Activated CD8-positive, alpha-beta T cell treated with anti-CD3 and anti-CD28 coated beads for 36 hours (primary cell): Measurements from ENCODE around the gene CACTIN. TPM values are rescaled to one million over a fixed set of nuclear protein-coding genes. Genes with fewer than 3 reads are reported as not detected.

Source experiments
- ATAC-seq: fragments of 200-7000 bp; cut with Tn5 transposase; one replicate; pipeline ENCODE4 v1.10.0; 2021; ENCODE audit warnings: mild to moderate bottlenecking, moderate library complexity
- CTCF ChIA-PET: fragments of 350-600 bp; sonication (Branson Sonifier 250); formaldehyde crosslinking; loops from one replicate; lab custom pipeline; 2021; ENCODE audit warnings: antibody characterized with exemption; lab: Charles Lee
- POLR2A ChIA-PET: fragments of 350-600 bp; sonication (Branson Sonifier 250); formaldehyde crosslinking; loops from one replicate; lab custom pipeline; 2021; ENCODE audit warnings: antibody characterized with exemption; lab: Charles Lee
- DNase-seq: peaks from one replicate; pipeline ENCODE4 v3.0.0-alpha.2; 2020
- H3K27ac Mint-ChIP-seq: one replicate; pipeline ENCODE4 v1.8.0; 2021; ENCODE audit warnings: mild to moderate bottlenecking, mixed read lengths
- H3K27me3 Mint-ChIP-seq: one replicate; pipeline ENCODE4 v1.8.0; 2021; ENCODE audit warnings: mixed read lengths
- H3K36me3 Mint-ChIP-seq: one replicate; pipeline ENCODE4 v1.8.0; 2021; ENCODE audit warnings: low read depth, mixed read lengths
- H3K4me1 Mint-ChIP-seq: one replicate; pipeline ENCODE4 v1.8.0; 2021; ENCODE audit warnings: low read depth, mixed read lengths
- H3K4me3 Mint-ChIP-seq: one replicate; pipeline ENCODE4 v1.8.0; 2021; ENCODE audit warnings: mild to moderate bottlenecking, moderate library complexity, mixed read lengths
- H3K9me3 Mint-ChIP-seq: one replicate; pipeline ENCODE4 v1.8.0; 2021; ENCODE audit warnings: mixed read lengths
- CTCF ChIP-seq: fragments of 200-600 bp; IDR thresholded peaks from one replicate; pipeline ENCODE4 v1.8.0; 2022; ENCODE audit warnings: antibody characterized with exemption, mild to moderate bottlenecking
- intact Hi-C: fragments of 100-400 bp; cut with micrococcal nuclease; formaldehyde crosslinking; loops from one replicate; pipeline ENCODE4 v1.10.0; 2022
- total RNA-seq, 2 experiments: library from RNA; stranded (reverse); gene quantifications; one replicate each; pipeline ENCODE4 v1.2.3, GENCODE V29; 2021

Gene CACTIN
- total RNA-seq, 2 experiments from 2014 or later: 25.9 to 28.5 TPM

DNA sequence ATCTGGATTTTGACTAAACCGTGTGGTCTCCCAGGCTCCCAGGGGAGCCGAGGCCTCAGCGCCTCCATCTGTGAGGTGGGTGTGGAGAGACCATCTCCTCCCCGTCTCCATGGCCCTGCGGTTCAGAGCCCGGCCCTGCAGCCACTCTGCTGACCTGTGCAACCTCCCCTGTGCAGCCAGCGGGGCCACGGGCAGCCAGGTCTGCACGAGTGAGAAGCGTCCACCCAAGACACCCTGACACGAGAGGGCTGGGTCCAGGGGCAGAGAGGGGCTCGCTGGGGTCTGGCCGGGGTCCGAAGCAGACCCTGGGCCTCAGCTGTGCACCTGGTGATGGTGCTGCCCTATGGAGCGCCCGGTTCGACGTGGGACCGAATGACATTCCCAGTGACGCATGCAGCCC, 10.4 kb upstream of the CACTIN start:
- Mint-ChIP-seq H3K27ac (no peak overlapping the region), H3K9me3 (no peaks in the 10 kb centered on the region), H3K36me3 (peaks cover 1% of the 10 kb centered on the region), H3K4me3 (no peak overlapping the region), H3K27me3 (no peaks in the 10 kb centered on the region), H3K4me1 (peaks cover 2% of the 10 kb centered on the region)
- ChIA-PET CTCF (no interaction called here), POLR2A (no interaction called here)
- DNase-seq (no peak), ATAC-seq (no peak)
- intact Hi-C loops: no loop called here
- no peak for TF ChIP-seq CTCF

- Mint-ChIP-seq H3K4me3 (no peak overlapping the region), H3K4me1 (peaks cover 2% of the 10 kb centered on the region), H3K27ac (no peak overlapping the region), H3K9me3 (no peaks in the 10 kb centered on the region), H3K27me3 (no peaks in the 10 kb centered on the region), H3K36me3 (peaks cover 1% of the 10 kb centered on the region)
- CTCF ChIA-PET: no interaction called here
- POLR2A ChIA-PET: no interaction called here
- TF ChIP-seq CTCF: no peak
- intact Hi-C loops: no loop called here
- ATAC-seq (no peak), DNase-seq (no peak)
These were observed 9.9 kb upstream of the CACTIN start for GRCh38 chr19:3636506-3636905.

GRCh38 chr19:3634496-3635045, 8.0 kb upstream of the CACTIN start:
- no peak overlapping the region for H3K27ac Mint-ChIP-seq
- no peak for ATAC-seq

DNA sequence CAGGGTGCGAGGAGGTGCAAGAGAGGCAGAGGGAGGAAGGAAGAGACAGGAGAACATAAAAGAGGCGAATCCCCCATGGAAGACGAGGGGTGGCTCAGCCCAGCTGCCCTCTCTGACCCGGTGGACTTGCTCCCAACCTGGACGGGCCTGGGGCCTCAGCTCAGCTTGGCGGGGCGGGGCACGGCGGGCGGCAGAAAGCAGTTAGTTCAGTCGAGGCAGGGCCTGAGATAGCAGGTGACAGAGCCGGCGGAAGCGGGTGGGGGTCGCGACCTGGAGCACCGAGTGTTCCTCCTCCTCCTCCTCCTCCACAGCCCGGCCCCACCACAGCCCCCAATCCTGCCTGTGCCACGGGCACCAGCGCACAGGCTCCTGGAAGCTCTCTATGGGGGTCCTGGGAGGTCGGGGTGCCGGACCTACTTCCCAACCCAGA, 7.0 kb upstream of the CACTIN start:
- H3K4me3 Mint-ChIP-seq: no peak overlapping the region
- ChIA-PET POLR2A (no interaction called here), CTCF (no interaction called here)
- peaks cover 2% of the 10 kb centered on the region for H3K4me1 Mint-ChIP-seq
- no peak for TF ChIP-seq CTCF
- no peaks in the 10 kb centered on the region for H3K27me3 Mint-ChIP-seq
- ATAC-seq: no peak
- no peaks in the 10 kb centered on the region for H3K9me3 Mint-ChIP-seq
- intact Hi-C loops: no loop called here
- H3K27ac Mint-ChIP-seq: no peak overlapping the region
- H3K36me3 Mint-ChIP-seq: no peaks in the 10 kb centered on the region
- no peak for DNase-seq

More at GRCh38 chr19:3634496-3635045, 8.0 kb upstream of the CACTIN start:
- no peak for TF ChIP-seq CTCF
- DNase-seq: no peak
- POLR2A ChIA-PET: no interaction called here
- CTCF ChIA-PET: no interaction called here
- Mint-ChIP-seq H3K27me3 (no peaks in the 10 kb centered on the region), H3K9me3 (no peaks in the 10 kb centered on the region), H3K4me3 (no peak overlapping the region), H3K4me1 (peaks cover 2% of the 10 kb centered on the region), H3K36me3 (no peaks in the 10 kb centered on the region)
- intact Hi-C loops: no loop called here

DNA sequence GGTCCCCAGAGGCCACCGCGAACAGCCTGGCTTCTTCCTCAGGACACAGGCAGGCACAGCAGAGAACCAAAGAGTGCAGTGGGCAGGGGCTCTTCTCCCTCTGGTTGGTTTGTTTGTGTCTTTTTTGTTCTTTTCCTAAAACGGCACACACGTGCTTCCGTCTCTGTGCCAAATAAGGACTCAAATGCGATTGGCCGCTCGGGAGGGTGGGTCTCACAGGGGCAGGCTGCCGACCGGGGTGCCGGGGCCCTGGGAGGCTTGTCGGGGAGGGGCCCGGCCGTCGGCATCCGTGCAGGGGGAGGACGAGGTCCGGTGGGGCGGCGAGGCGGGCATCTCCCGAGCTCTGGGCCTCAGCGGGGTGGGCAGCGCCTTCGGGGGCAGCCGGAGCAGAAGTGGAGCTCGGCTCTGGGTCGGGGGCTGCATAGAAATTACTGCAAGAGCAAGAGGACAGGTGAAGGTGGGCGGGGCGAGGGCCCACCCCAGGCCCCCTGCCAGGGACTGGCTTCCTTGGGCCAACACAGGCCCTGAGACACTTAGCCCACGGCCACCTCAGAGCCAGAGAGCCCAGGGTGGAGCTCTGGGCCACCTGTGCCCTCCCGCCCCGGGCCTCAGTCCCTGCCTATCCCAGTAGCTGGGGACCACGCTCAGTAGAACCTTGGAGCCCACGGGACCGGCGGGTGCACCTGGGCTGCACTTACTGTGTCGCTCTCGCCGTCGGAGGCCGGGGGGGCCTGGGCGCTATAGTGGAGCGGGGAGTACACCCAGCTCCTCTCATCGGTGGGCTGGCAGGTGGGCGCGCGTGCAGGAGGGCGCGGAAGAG, 6.4 kb upstream of the CACTIN start:
- TF ChIP-seq CTCF: no peak

More for the DNA sequence above, 6.4 kb upstream of the CACTIN start:
- intact Hi-C loops: no loop called here
- Mint-ChIP-seq H3K9me3 (no peaks in the 10 kb centered on the region), H3K27me3 (no peaks in the 10 kb centered on the region), H3K4me1 (no peaks in the 10 kb centered on the region), H3K27ac (no peak overlapping the region), H3K4me3 (no peak overlapping the region), H3K36me3 (no peaks in the 10 kb centered on the region)
- ATAC-seq: no peak
- DNase-seq: no peak
- POLR2A ChIA-PET: no interaction called here
- CTCF ChIA-PET: no interaction called here
